A673 (cell line): Measurements from ENCODE around the gene PHKA2. TPM values are rescaled to one million over a fixed set of nuclear protein-coding genes. Genes with fewer than 3 reads are reported as not detected.

Experiments
- BruUV-seq: library from RNA; stranded (reverse); fragments of 400-500 nt; replicated peaks from 2 replicates; lab custom pipeline; 2021; lab: Mats Ljungman, UMichigan
- CTCF ChIA-PET: fragments of 300-600 bp; sonication (Branson Sonifier 250); formaldehyde crosslinking; loops from one replicate; lab custom pipeline; 2022; ENCODE audit warnings: antibody characterized with exemption; lab: Charles Lee
- POLR2A ChIA-PET: fragments of 300-600 bp; sonication (Branson Sonifier 250); formaldehyde crosslinking; loops from one replicate; lab custom pipeline; 2022; ENCODE audit warnings: antibody characterized with exemption; ENCODE audit not compliant: low non-redundant PET; lab: Charles Lee
- DNase-seq: peaks from one replicate; pipeline ENCODE4 v3.0.0-alpha.2; 2015; ENCODE audit warnings: low spot score
- H3K27ac ChIP-seq: fragments of 200-600 bp; sonication (generic); 2 replicates; pipeline ENCODE4 v1.5.1; 2016; ENCODE audit warnings: mixed run types, low read depth, mild to moderate bottlenecking, mixed read lengths, antibody characterized with exemption, low read length; ENCODE audit not compliant: poor library complexity, severe bottlenecking
- H3K27me3 ChIP-seq: fragments of 200-600 bp; sonication (generic); replicated peaks from 2 replicates; pipeline ENCODE4 v1.6.1; 2017; ENCODE audit warnings: mixed run types, low read depth, mild to moderate bottlenecking, mixed read lengths, antibody characterized with exemption, low read length; ENCODE audit not compliant: insufficient read depth, poor library complexity
- H3K36me3 ChIP-seq: fragments of 200-600 bp; sonication (generic); 2 replicates; pipeline ENCODE4 v1.6.1; 2016; ENCODE audit warnings: mixed run types, mild to moderate bottlenecking, mixed read lengths, antibody characterized with exemption, low read length; ENCODE audit not compliant: insufficient read depth, poor library complexity, severe bottlenecking
- H3K4me1 ChIP-seq: fragments of 200-600 bp; sonication (generic); 2 replicates; pipeline ENCODE4 v1.6.1; 2017; ENCODE audit warnings: mixed run types, mild to moderate bottlenecking, mixed read lengths, antibody characterized with exemption, low read length; ENCODE audit not compliant: insufficient read depth, poor library complexity, severe bottlenecking
- H3K4me3 ChIP-seq: fragments of 200-600 bp; sonication (generic); 2 replicates; pipeline ENCODE4 v1.5.1; 2016; ENCODE audit warnings: low read depth, mixed run types, mild to moderate bottlenecking, mixed read lengths, low read length; ENCODE audit not compliant: poor library complexity, severe bottlenecking
- H3K9me3 ChIP-seq: fragments of 200-600 bp; sonication (generic); 2 replicates; pipeline ENCODE4 v1.6.1; 2016; ENCODE audit warnings: mixed run types, low read depth, mild to moderate bottlenecking, mixed read lengths, antibody characterized with exemption, low read length; ENCODE audit not compliant: poor library complexity, severe bottlenecking
- CTCF ChIP-seq: fragments of 300-800, 200-600 bp; sonication (generic); conservative IDR thresholded peaks from 2 replicates; pipeline ENCODE4 v1.5.1; 2017; ENCODE audit warnings: low read depth, mild to moderate bottlenecking, antibody characterized with exemption, low read length, moderate library complexity, mixed read lengths
- EZH2 ChIP-seq: fragments of 200-600 bp; sonication (generic); IDR thresholded peaks from 2 replicates; pipeline ENCODE4 v1.6.1; 2017; ENCODE audit warnings: borderline replicate concordance, low read depth, mild to moderate bottlenecking, mixed read lengths, antibody characterized with exemption, low read length; ENCODE audit not compliant: poor library complexity, severe bottlenecking
- intact Hi-C: fragments of 100-400 bp; cut with micrococcal nuclease; formaldehyde crosslinking; loops from one replicate; pipeline ENCODE4 v1.10.0; 2022; ENCODE audit not compliant: unreplicated experiment
- total RNA-seq: library from RNA; stranded (reverse); gene quantifications from 2 replicates; pipeline ENCODE4 v1.2.3, GENCODE V29; 2021

The PHKA2 gene
- total RNA-seq, 1 experiment from 2014 or later, result 31.4 TPM

GRCh38 chrX:19005909-19006308 is 22.0 kb upstream of the PHKA2 start:
- H3K4me3 ChIP-seq, result no peak overlapping the region
- no peak for DNase-seq
- BruUV-seq, result no TSS peak
- no peaks in the 10 kb centered on the region for H3K9me3 ChIP-seq
- H3K27ac ChIP-seq, result no peak overlapping the region
- intact Hi-C loops, result no loop called here
- CTCF ChIA-PET, result no interaction called here
- no peaks in the 10 kb centered on the region for H3K4me1 ChIP-seq
- no peaks in the 10 kb centered on the region for H3K27me3 ChIP-seq
- peaks cover 86% of the 10 kb centered on the region for H3K36me3 ChIP-seq
- no peak for TF ChIP-seq CTCF
- no peak for TF ChIP-seq EZH2
- POLR2A ChIA-PET, result no interaction called here

GRCh38 chrX:19003756-19004155 is 19.8 kb upstream of the PHKA2 start:
- no peak for DNase-seq
- H3K4me3 ChIP-seq, result no peak overlapping the region
- TF ChIP-seq EZH2 (no peak), CTCF (no peak)
- H3K4me1 ChIP-seq, result peaks cover 7% of the 10 kb centered on the region
- H3K27me3 ChIP-seq, result no peaks in the 10 kb centered on the region
- BruUV-seq, result no TSS peak
- H3K9me3 ChIP-seq, result no peaks in the 10 kb centered on the region
- ChIA-PET CTCF (no interaction called here), POLR2A (no interaction called here)
- intact Hi-C loops, result no loop called here
- peaks cover 79% of the 10 kb centered on the region for H3K36me3 ChIP-seq
- H3K27ac ChIP-seq, result no peak overlapping the region

GRCh38 chrX:18998653-18999052 is 14.7 kb upstream of the PHKA2 start:
- H3K9me3 ChIP-seq, result no peaks in the 10 kb centered on the region
- ChIA-PET CTCF (interaction anchor here (0.7 kb wide), 1 partner anchor 335 kb away, joined by 3 read pairs; no protein-coding TSS in a partner anchor), POLR2A (no interaction called here)
- peaks cover 48% of the 10 kb centered on the region for H3K36me3 ChIP-seq
- intact Hi-C loops, result loop anchor here (1.0 to 5.0 kb wide), 2 partner anchors 61 to 228 kb away; no protein-coding TSS in a partner anchor
- no peak overlapping the region for H3K4me3 ChIP-seq
- no TSS peak for BruUV-seq
- no peak for DNase-seq
- H3K4me1 ChIP-seq, result peaks cover 32% of the 10 kb centered on the region
- H3K27me3 ChIP-seq, result no peaks in the 10 kb centered on the region
- TF ChIP-seq CTCF, result no peak
- TF ChIP-seq EZH2, result no peak
- no peak overlapping the region for H3K27ac ChIP-seq
